GM12864 (cell line): ENCODE measurements around the gene FOXP2.

Experiments used
- DNase-seq: peaks from one replicate; pipeline ENCODE4 v3.0.0-alpha.2; 2011; ENCODE audit warnings: low read depth
- H3K4me3 ChIP-seq: 2 replicates; pipeline ENCODE4 v1.5.1; 2011; ENCODE audit warnings: mild to moderate bottlenecking, low read depth, low read length, control low read depth
- TF ChIP-seq, protein P1 (sequence below): IDR thresholded peaks from 2 replicates; pipeline ENCODE4 v1.5.1; 2011; ENCODE audit warnings: low read depth, mild to moderate bottlenecking, moderate library complexity, low read length, control low read depth, inconsistent platforms; ENCODE audit errors: missing control alignments

Gene FOXP2

GRCh38 chr7:114388021-114388420, 26.6 kb upstream of the FOXP2 start:
- DNase-seq, result no peak
- TF ChIP-seq, protein P1, sequence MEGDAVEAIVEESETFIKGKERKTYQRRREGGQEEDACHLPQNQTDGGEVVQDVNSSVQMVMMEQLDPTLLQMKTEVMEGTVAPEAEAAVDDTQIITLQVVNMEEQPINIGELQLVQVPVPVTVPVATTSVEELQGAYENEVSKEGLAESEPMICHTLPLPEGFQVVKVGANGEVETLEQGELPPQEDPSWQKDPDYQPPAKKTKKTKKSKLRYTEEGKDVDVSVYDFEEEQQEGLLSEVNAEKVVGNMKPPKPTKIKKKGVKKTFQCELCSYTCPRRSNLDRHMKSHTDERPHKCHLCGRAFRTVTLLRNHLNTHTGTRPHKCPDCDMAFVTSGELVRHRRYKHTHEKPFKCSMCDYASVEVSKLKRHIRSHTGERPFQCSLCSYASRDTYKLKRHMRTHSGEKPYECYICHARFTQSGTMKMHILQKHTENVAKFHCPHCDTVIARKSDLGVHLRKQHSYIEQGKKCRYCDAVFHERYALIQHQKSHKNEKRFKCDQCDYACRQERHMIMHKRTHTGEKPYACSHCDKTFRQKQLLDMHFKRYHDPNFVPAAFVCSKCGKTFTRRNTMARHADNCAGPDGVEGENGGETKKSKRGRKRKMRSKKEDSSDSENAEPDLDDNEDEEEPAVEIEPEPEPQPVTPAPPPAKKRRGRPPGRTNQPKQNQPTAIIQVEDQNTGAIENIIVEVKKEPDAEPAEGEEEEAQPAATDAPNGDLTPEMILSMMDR, result no peak
- no peak overlapping the region for H3K4me3 ChIP-seq

DNA sequence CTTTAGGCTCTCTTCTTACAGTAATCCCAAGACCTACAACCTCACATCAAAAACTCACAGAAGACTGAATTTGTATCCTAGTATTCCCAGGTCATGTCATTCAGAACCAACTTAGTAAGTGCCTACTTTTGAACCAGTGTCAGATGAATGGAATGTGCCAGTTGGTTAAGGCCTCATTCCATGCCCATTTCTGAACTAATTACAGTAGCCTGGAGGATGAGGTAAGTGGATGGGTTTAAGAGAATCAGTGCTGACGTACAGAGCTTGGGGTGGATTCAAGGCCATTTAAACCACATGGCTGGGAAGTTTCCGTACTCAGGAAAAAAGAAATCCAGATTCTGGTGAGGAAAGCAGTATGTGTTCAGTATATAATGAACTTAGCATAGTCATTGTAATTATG, 21.9 kb upstream of the FOXP2 start:
- TF ChIP-seq, protein P1, result no peak
- H3K4me3 ChIP-seq, result no peak overlapping the region
- DNase-seq, result no peak

DNA sequence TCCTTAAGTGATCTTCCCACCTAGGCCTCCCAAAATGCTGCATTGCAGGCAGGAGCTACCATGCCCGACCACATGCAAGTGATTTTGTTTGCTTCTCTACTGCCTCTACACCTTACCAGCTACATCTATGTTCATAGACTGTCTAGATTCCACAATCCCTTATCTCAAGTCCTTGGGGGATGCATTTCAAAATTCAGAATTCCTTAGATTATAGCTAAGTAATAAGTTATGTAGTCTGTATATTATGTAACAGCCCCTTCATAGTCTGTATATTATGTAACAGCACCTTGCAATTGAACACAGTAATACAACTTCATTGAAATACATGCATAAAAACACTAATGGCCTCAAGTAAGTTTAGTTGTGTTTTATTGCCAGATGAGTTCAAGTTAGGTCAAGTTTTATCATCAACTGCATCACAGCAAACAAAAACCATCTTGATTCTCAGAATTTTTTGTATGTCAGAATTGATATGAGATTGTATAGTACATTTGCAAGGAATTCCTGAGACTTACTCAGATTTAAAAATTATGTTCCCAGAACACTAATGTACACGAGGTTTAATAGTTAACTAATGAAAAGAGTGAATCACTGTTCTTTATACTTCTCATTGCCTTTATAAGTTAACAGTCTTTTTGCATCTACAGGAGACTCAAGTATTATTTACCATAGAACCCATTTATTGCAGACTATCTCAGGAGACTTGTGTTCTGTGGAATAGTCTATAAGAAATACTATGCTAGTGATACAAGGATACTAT, 11.6 kb upstream of the FOXP2 start:
- H3K4me3 ChIP-seq, result no peak overlapping the region
- DNase-seq, result no peak
- TF ChIP-seq, protein P1, result no peak

DNA sequence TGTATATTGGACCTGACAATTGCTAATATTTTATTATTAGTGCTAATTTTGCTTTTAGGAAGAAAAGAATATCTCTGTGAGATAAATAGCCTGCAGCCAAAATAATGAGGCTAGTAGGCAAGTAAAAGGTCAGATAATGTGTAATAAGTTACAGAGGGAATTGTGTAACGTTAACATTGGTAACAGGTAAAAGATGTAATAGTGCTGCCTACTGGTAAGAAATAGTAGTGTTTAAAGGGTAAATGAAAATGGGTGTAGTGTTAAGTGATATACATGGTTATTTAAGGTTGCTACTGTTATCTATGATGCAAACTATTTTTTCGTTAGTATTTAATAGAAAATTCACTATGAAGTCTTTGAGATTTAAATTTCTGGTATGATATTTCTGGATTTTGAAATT, 9.2 kb upstream of the FOXP2 start:
- DNase-seq, result no peak
- TF ChIP-seq, protein P1, result peak; percentile 34

GRCh38 chr7:114409750-114410149, 4.9 kb upstream of the FOXP2 start:
- DNase-seq, result no peak
- H3K4me3 ChIP-seq, result no peak overlapping the region
- TF ChIP-seq, protein P1, result no peak

More for the DNA sequence above, 9.2 kb upstream of the FOXP2 start:
- no peak overlapping the region for H3K4me3 ChIP-seq

- DNase-seq, result no peak
- no peak overlapping the region for H3K4me3 ChIP-seq
- TF ChIP-seq, protein P1, result no peak
These were observed 2.1 kb upstream of the FOXP2 start for GRCh38 chr7:114412548-114412947.

DNA sequence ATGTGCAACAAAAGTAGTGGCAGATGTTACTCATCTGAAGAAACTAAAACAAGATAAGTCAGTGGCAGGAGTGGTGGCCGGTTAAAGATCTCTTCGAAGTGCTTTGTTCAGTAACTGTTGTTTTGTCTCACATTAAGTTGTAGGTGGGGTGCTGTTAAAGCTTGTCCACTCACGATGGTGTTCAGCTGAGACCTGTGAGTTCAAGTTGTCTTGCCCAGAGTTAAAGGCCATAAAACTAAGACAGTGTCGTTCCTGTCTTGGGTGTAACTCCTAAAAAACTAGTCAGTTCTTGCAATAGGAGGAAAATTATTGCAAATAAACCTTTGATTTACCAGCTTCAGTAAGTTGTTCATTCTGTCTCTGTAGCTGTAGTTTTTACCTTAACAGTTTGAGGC, 857 bp upstream of the FOXP2 start:
- no peak overlapping the region for H3K4me3 ChIP-seq
- TF ChIP-seq, protein P1, result no peak
- DNase-seq, result no peak
